Jurkat, Clone E6-1 (cell line): ENCODE results near the gene OR10A3.

Experiments
- DNase-seq: peaks from one replicate; pipeline ENCODE4 v3.0.0-alpha.2; 2011; ENCODE audit warnings: low read depth, low spot score
- H3K4me3 ChIP-seq: 2 replicates; pipeline ENCODE4 v1.5.1; 2011; ENCODE audit warnings: mild to moderate bottlenecking, low read length, control low read depth, moderate library complexity

The OR10A3 gene

GRCh38 chr11:7898666-7899283 is 42.7 kb downstream of the OR10A3 start:
- H3K4me3 ChIP-seq, result no peak overlapping the region
- DNase-seq, result no peak

- no peak for DNase-seq
- no peak overlapping the region for H3K4me3 ChIP-seq
These were observed 45.3 kb downstream of the OR10A3 start for GRCh38 chr11:7896009-7896785.

- no peak for DNase-seq
- no peak overlapping the region for H3K4me3 ChIP-seq
These were observed 47.3 kb downstream of the OR10A3 start for GRCh38 chr11:7894251-7894650.

- no peak overlapping the region for H3K4me3 ChIP-seq
- no peak for DNase-seq
These were observed 47.7 kb downstream of the OR10A3 start for GRCh38 chr11:7893796-7894195.

GRCh38 chr11:7892840-7893254 is 48.7 kb downstream of the OR10A3 start:
- DNase-seq, result peak; percentile 53
- no peak overlapping the region for H3K4me3 ChIP-seq

- no peak for DNase-seq
- H3K4me3 ChIP-seq, result no peak overlapping the region
These were observed 49.3 kb downstream of the OR10A3 start for GRCh38 chr11:7892059-7892699.

- no peak overlapping the region for H3K4me3 ChIP-seq
These were observed 50.9 kb downstream of the OR10A3 start for GRCh38 chr11:7890417-7891172.

GRCh38 chr11:7889985-7890384 is 51.5 kb downstream of the OR10A3 start:
- no peak overlapping the region for H3K4me3 ChIP-seq
- DNase-seq, result no peak

More at GRCh38 chr11:7890417-7891172, 50.9 kb downstream of the OR10A3 start:
- DNase-seq, result peak; percentile 12
